PC-9 (cell line): ENCODE results near the gene ATP11B. TPM values are rescaled to one million over a fixed set of nuclear protein-coding genes. Genes with fewer than 3 reads are reported as not detected.

Source experiments
- BruUV-seq: library from RNA; stranded (reverse); fragments of 400-500 nt; replicated peaks from 2 replicates; lab custom pipeline; 2021; lab: Mats Ljungman, UMichigan
- CTCF ChIA-PET: fragments of 300-600 bp; sonication (Branson Sonifier 250); formaldehyde crosslinking; loops from one replicate; lab custom pipeline; 2022; ENCODE audit warnings: antibody characterized with exemption; lab: Charles Lee
- POLR2A ChIA-PET: fragments of 300-600 bp; sonication (Branson Sonifier 250); formaldehyde crosslinking; loops from one replicate; lab custom pipeline; 2022; ENCODE audit warnings: antibody characterized with exemption; ENCODE audit not compliant: unreplicated experiment; lab: Charles Lee
- DNase-seq, 2 experiments: peaks; one replicate each; pipeline versions ENCODE4 v3.0.0 to v3.0.0-alpha.2; 2015 to 2022; ENCODE audit warnings: mixed read lengths in 1 of 2
- H2AFZ ChIP-seq: fragments of 200-600 bp; sonication (generic); 2 replicates; pipeline ENCODE4 v1.8.1; 2017; ENCODE audit warnings: antibody characterized with exemption
- H3F3A ChIP-seq: fragments of 200-600 bp; sonication (generic); 2 replicates; pipeline ENCODE4 v1.8.1; 2017; ENCODE audit warnings: antibody characterized with exemption, mild to moderate bottlenecking, low read depth; ENCODE audit not compliant: insufficient read depth
- H3K27ac ChIP-seq: fragments of 200-600 bp; sonication (generic); 2 replicates; pipeline ENCODE4 v1.6.1; 2016; ENCODE audit warnings: mixed run types
- H3K27me3 ChIP-seq: fragments of 200-600 bp; sonication (generic); 2 replicates; pipeline ENCODE4 v1.6.1; 2016; ENCODE audit warnings: low read depth, mixed run types; ENCODE audit not compliant: insufficient read depth
- H3K36me3 ChIP-seq: fragments of 200-600 bp; sonication (generic); 2 replicates; pipeline ENCODE4 v1.6.1; 2016; ENCODE audit warnings: low read depth, mixed run types
- H3K4me1 ChIP-seq: fragments of 200-600 bp; sonication (generic); replicated peaks from 2 replicates; pipeline ENCODE4 v1.6.1; 2016; ENCODE audit warnings: mixed run types; ENCODE audit not compliant: insufficient read depth
- H3K4me2 ChIP-seq: fragments of 200-600 bp; sonication (generic); 2 replicates; pipeline ENCODE4 v1.6.1; 2017; ENCODE audit warnings: mixed run types
- H3K4me3 ChIP-seq: fragments of 200-600 bp; sonication (generic); 2 replicates; pipeline ENCODE4 v1.6.1; 2016; ENCODE audit warnings: mixed run types
- H3K79me2 ChIP-seq: fragments of 200-600 bp; sonication (generic); 2 replicates; pipeline ENCODE4 v1.6.1; 2017; ENCODE audit warnings: low read depth, mixed run types
- H3K9me2 ChIP-seq: fragments of 200-600 bp; sonication (generic); 2 replicates; pipeline ENCODE4 v1.8.1; 2017; ENCODE audit warnings: mild to moderate bottlenecking; ENCODE audit not compliant: insufficient read depth
- H3K9me3 ChIP-seq: fragments of 200-600 bp; sonication (generic); 2 replicates; pipeline ENCODE4 v1.8.1; 2016; ENCODE audit warnings: low read depth; ENCODE audit not compliant: insufficient read depth
- H4K20me1 ChIP-seq: fragments of 200-600 bp; sonication (generic); 2 replicates; pipeline ENCODE4 v1.8.1; 2017; ENCODE audit not compliant: insufficient read depth
- EZH2 ChIP-seq: fragments of 200-600 bp; sonication (generic); IDR thresholded peaks from 2 replicates; pipeline ENCODE4 v1.8.0; 2017; ENCODE audit warnings: antibody characterized with exemption, low read depth
- intact Hi-C: fragments of 100-400 bp; cut with micrococcal nuclease; formaldehyde crosslinking; loops from one replicate; pipeline ENCODE4 v1.10.0; 2022; ENCODE audit not compliant: unreplicated experiment
- total RNA-seq: library from RNA; stranded (reverse); gene quantifications from 2 replicates; pipeline ENCODE4 v1.2.3, GENCODE V29; 2021
- TF ChIP-seq, protein P1 (sequence below): fragments of 200-600 bp; sonication (generic); conservative IDR thresholded peaks from 2 replicates; pipeline ENCODE4 v1.6.1; 2017; ENCODE audit warnings: mixed run types, antibody characterized with exemption, mild to moderate bottlenecking, moderate library complexity

ATP11B gene
- total RNA-seq, 1 experiment from 2014 or later: 66.5 TPM

DNA sequence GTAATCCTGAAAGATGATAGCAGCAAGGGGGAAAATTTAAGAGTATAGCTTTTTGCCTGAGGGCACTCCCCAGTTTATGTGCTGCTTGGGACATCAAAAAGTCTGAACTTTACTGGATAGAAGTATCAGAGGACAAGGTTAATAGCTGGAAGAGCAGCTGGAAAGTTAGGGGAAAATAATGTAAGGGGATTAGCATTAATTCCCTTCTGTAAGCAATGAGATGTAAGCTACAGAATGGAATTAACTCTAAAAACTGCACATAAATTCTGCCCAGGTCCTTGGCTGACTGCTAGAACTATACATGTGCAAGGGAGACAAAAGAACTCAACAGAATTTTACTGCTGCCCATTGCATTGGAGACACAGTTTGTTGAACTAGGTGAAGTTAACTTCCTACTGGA is 55.6 kb downstream of the ATP11B start:
- H3K4me1 ChIP-seq: no peaks in the 10 kb centered on the region
- no peaks in the 10 kb centered on the region for H3K9me2 ChIP-seq
- H3K4me2 ChIP-seq: no peak overlapping the region
- intact Hi-C loops: no loop called here
- no peaks in the 10 kb centered on the region for H4K20me1 ChIP-seq
- H3K9me3 ChIP-seq: no peaks in the 10 kb centered on the region
- TF ChIP-seq, protein P1, sequence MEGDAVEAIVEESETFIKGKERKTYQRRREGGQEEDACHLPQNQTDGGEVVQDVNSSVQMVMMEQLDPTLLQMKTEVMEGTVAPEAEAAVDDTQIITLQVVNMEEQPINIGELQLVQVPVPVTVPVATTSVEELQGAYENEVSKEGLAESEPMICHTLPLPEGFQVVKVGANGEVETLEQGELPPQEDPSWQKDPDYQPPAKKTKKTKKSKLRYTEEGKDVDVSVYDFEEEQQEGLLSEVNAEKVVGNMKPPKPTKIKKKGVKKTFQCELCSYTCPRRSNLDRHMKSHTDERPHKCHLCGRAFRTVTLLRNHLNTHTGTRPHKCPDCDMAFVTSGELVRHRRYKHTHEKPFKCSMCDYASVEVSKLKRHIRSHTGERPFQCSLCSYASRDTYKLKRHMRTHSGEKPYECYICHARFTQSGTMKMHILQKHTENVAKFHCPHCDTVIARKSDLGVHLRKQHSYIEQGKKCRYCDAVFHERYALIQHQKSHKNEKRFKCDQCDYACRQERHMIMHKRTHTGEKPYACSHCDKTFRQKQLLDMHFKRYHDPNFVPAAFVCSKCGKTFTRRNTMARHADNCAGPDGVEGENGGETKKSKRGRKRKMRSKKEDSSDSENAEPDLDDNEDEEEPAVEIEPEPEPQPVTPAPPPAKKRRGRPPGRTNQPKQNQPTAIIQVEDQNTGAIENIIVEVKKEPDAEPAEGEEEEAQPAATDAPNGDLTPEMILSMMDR: no peak
- no peak for TF ChIP-seq EZH2
- no peak overlapping the region for H2AFZ ChIP-seq
- H3K79me2 ChIP-seq: no peaks in the 10 kb centered on the region
- H3K4me3 ChIP-seq: no peak overlapping the region
- BruUV-seq: no TSS peak
- H3K27ac ChIP-seq: no peak overlapping the region
- DNase-seq: no peak
- peaks cover 28% of the 10 kb centered on the region for H3K36me3 ChIP-seq
- ChIA-PET CTCF (no interaction called here), POLR2A (no interaction called here)
- H3F3A ChIP-seq: no peaks in the 10 kb centered on the region; the same call in 1 of the 2 replicates
- H3K27me3 ChIP-seq: no peaks in the 10 kb centered on the region

DNA sequence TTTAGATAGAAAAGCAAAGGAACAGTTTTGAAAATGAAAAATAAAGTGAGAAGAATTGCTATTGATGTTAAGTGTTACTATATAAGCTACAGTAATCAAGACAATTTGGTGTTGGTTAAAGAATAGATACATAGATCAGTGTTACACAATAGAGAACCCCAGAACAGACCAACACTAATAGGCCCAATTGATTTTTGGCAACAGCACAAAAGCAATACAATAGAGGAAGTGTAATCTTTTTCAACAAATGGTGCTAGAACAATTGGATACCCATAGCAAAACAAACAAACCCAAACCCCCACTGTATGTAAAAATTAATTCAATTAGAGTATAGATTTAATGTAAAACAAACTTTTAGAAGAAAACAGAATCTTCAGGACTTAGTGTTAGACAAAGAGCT is 61.8 kb downstream of the ATP11B start:
- BruUV-seq: no TSS peak
- Histone ChIP-seq H3K36me3 (peaks cover 11% of the 10 kb centered on the region), H3K27me3 (no peaks in the 10 kb centered on the region), H3F3A (no peaks in the 10 kb centered on the region), H2AFZ (no peak overlapping the region), H3K4me1 (no peaks in the 10 kb centered on the region), H3K4me2 (no peak overlapping the region), H3K9me2 (no peaks in the 10 kb centered on the region), H3K27ac (no peak overlapping the region), H3K79me2 (no peaks in the 10 kb centered on the region), H3K4me3 (no peak overlapping the region), H4K20me1 (no peaks in the 10 kb centered on the region), H3K9me3 (no peaks in the 10 kb centered on the region)
- ChIA-PET POLR2A (interaction anchor here (0.6 kb wide), 1 partner anchor 61 kb away, joined by 9 read pairs; no protein-coding TSS in a partner anchor), CTCF (no interaction called here)
- intact Hi-C loops: no loop called here
- no peak for TF ChIP-seq EZH2
- TF ChIP-seq, protein P1: no peak
- DNase-seq: no peak

DNA sequence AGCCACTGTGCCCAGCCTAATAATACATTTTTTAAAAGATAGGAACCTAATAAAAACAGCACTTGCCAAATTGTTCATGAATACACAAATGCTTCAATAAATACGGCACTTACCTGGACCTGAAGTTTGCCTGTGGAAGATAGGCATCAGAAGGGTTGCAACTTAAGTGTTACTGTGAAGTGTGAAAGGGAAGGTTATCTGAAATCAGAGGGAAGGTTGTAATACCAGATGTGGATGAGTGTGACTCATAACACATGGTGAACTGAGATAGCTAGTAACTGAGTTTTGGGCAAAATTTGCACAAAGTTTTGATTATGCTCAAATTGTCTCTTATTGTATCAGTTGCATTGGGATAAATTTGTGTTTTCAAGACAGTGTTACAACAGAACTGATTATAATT is 68.0 kb downstream of the ATP11B start:
- H3K27ac ChIP-seq: no peak overlapping the region
- H3K9me2 ChIP-seq: no peaks in the 10 kb centered on the region
- DNase-seq: no peak
- no peaks in the 10 kb centered on the region for H3K27me3 ChIP-seq
- BruUV-seq: no TSS peak
- TF ChIP-seq, protein P1: no peak
- no peak for TF ChIP-seq EZH2
- no peak overlapping the region for H3K4me2 ChIP-seq
- H3K4me1 ChIP-seq: no peaks in the 10 kb centered on the region
- H3K36me3 ChIP-seq: peaks cover 5% of the 10 kb centered on the region; the same call in 1 of the 2 replicates
- no peaks in the 10 kb centered on the region for H3K79me2 ChIP-seq
- ChIA-PET CTCF (no interaction called here), POLR2A (interaction anchor here (0.7 kb wide), 1 partner anchor 323 kb away, joined by 4 read pairs; no protein-coding TSS in a partner anchor)
- no peaks in the 10 kb centered on the region for H3K9me3 ChIP-seq
- no peaks in the 10 kb centered on the region for H4K20me1 ChIP-seq
- H3F3A ChIP-seq: no peaks in the 10 kb centered on the region
- H2AFZ ChIP-seq: no peak overlapping the region
- no peak overlapping the region for H3K4me3 ChIP-seq
- intact Hi-C loops: no loop called here
